ENCODE results near the gene PKN3. TPM values are rescaled to one million over a fixed set of nuclear protein-coding genes. Genes with fewer than 3 reads are reported as not detected.

Gene PKN3
- total and polyA plus RNA-seq, 2 of the 13 experiments (the other 11 are each of a cell fraction or from before 2014, with no cell fraction given) = 10.5 to 13.2 TPM

DNA sequence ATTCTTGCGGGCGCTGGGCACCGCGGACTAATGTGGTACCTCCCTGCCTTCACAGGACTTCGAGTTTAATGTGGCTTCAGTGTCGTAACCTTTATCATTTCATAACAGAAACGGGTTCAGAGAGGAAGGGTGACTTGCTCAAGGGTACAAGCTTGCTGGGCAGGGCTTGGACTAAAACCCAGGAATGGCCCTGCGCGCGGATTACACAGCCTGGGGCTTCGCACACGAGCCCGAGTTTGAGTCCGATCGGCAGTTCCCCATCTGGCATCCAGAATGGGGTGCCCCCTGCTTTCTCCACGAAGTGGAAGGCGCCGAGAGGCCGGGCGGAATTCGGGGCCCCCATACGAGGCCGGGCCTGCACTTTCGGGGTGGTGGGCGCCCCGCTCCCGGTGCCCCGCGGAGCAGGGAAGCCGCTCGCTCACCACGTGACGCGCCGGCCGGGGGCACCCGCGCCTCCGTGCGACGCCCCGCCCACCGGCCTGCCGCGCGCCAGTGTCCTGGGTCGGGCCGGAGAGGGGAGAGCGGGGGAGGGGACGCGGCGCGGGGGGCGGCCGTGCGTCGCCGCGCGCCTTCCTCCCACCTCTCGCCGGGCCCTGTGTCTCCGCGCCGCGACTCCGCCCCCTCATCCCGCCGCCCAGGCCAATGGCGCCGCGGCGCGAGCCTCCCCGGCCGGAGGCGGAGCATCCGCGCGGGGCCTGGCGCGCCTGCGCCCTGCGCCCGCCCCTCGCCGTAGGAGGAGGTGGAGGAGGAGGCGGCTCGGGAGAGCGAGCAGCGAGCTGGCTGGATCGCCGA, 13.6 kb upstream of the PKN3 start, which contains the start of gene SET (continued):
- TF ChIP-seq, protein P1, sequence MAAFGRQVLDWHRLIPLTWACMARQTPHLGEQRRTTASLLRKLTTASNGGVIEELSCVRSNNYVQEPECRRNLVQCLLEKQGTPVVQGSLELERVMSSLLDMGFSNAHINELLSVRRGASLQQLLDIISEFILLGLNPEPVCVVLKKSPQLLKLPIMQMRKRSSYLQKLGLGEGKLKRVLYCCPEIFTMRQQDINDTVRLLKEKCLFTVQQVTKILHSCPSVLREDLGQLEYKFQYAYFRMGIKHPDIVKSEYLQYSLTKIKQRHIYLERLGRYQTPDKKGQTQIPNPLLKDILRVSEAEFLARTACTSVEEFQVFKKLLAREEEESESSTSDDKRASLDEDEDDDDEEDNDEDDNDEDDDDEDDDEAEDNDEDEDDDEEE (CRISPR knock-in tag; IDR thresholded peaks at IDR 0.05) = 0 out of 2 replicates have a peak, but pooled peaks have one; percentile 39
- TF ChIP-seq, protein P2, sequence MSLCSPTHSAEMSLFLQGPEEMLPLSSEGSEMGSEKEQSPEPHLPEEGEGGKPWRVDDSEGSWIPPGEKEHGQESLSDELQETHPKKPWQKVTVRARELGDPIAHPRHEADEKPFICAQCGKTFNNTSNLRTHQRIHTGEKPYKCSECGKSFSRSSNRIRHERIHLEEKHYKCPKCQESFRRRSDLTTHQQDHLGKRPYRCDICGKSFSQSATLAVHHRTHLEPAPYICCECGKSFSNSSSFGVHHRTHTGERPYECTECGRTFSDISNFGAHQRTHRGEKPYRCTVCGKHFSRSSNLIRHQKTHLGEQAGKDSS (CRISPR knock-in tag; IDR thresholded peaks at IDR 0.05; ENCODE audit: borderline replicate concordance, low read depth) = peak; percentile 67; the same call in 1 of the 2 replicates
- TF ChIP-seq ZNF546 (CRISPR knock-in tag; conservative IDR thresholded peaks at IDR 0.05) (no peak), ZNF563 (CRISPR knock-in tag; IDR thresholded peaks at IDR 0.05) (peak; percentile 74), KDM6A (CRISPR knock-in tag; IDR thresholded peaks at IDR 0.05; ENCODE audit: low read depth) (no peak), ZNF530 (CRISPR knock-in tag; IDR thresholded peaks at IDR 0.05; ENCODE audit: low read depth) (no peak), ISX (CRISPR knock-in tag; conservative IDR thresholded peaks at IDR 0.05) (no peak), IRX3 (CRISPR knock-in tag; IDR thresholded peaks at IDR 0.05; ENCODE audit: borderline replicate concordance, low read depth) (0 out of 2 replicates have a peak, but pooled peaks have one; percentile 56), ZNF136 (CRISPR knock-in tag; IDR thresholded peaks at IDR 0.05; ENCODE audit: low read depth) (no peak), ARNT2 (CRISPR knock-in tag; IDR thresholded peaks at IDR 0.05; ENCODE audit: low read depth) (0 out of 2 replicates have a peak, but pooled peaks have one; percentile 28), ZNF883 (CRISPR knock-in tag; IDR thresholded peaks at IDR 0.05; ENCODE audit: not compliant biosample characterization) (peak; percentile 77), SKI (IDR thresholded peaks at IDR 0.05; ENCODE audit: partially characterized antibody) (peak; percentile 72), ATM (IDR thresholded peaks at IDR 0.05; ENCODE audit: borderline replicate concordance) (no peak), RNF2 (conservative IDR thresholded peaks at IDR 0.05; ENCODE audit: low read depth) (peak; percentile 70; the same call in 1 of the 2 replicates)
- TF ChIP-seq, protein P3, sequence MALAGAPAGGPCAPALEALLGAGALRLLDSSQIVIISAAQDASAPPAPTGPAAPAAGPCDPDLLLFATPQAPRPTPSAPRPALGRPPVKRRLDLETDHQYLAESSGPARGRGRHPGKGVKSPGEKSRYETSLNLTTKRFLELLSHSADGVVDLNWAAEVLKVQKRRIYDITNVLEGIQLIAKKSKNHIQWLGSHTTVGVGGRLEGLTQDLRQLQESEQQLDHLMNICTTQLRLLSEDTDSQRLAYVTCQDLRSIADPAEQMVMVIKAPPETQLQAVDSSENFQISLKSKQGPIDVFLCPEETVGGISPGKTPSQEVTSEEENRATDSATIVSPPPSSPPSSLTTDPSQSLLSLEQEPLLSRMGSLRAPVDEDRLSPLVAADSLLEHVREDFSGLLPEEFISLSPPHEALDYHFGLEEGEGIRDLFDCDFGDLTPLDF (CRISPR knock-in tag; IDR thresholded peaks at IDR 0.05) = 0 out of 2 replicates have a peak, but pooled peaks have one; percentile 21
- TF ChIP-seq, protein P4, sequence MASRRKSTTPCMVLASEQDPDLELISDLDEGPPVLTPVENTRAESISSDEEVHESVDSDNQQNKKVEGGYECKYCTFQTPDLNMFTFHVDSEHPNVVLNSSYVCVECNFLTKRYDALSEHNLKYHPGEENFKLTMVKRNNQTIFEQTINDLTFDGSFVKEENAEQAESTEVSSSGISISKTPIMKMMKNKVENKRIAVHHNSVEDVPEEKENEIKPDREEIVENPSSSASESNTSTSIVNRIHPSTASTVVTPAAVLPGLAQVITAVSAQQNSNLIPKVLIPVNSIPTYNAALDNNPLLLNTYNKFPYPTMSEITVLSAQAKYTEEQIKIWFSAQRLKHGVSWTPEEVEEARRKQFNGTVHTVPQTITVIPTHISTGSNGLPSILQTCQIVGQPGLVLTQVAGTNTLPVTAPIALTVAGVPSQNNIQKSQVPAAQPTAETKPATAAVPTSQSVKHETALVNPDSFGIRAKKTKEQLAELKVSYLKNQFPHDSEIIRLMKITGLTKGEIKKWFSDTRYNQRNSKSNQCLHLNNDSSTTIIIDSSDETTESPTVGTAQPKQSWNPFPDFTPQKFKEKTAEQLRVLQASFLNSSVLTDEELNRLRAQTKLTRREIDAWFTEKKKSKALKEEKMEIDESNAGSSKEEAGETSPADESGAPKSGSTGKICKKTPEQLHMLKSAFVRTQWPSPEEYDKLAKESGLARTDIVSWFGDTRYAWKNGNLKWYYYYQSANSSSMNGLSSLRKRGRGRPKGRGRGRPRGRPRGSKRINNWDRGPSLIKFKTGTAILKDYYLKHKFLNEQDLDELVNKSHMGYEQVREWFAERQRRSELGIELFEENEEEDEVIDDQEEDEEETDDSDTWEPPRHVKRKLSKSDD (CRISPR knock-in tag; IDR thresholded peaks at IDR 0.05; ENCODE audit: low read depth) = no peak
- TF ChIP-seq, protein P5, sequence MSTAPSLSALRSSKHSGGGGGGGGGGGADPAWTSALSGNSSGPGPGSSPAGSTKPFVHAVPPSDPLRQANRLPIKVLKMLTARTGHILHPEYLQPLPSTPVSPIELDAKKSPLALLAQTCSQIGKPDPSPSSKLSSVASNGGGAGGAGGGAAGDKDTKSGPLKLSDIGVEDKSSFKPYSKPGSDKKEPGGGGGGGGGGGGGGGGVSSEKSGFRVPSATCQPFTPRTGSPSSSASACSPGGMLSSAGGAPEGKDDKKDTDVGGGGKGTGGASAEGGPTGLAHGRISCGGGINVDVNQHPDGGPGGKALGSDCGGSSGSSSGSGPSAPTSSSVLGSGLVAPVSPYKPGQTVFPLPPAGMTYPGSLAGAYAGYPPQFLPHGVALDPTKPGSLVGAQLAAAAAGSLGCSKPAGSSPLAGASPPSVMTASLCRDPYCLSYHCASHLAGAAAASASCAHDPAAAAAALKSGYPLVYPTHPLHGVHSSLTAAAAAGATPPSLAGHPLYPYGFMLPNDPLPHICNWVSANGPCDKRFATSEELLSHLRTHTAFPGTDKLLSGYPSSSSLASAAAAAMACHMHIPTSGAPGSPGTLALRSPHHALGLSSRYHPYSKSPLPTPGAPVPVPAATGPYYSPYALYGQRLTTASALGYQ (CRISPR knock-in tag; IDR thresholded peaks at IDR 0.05) = no peak
- TF ChIP-seq, protein P6, sequence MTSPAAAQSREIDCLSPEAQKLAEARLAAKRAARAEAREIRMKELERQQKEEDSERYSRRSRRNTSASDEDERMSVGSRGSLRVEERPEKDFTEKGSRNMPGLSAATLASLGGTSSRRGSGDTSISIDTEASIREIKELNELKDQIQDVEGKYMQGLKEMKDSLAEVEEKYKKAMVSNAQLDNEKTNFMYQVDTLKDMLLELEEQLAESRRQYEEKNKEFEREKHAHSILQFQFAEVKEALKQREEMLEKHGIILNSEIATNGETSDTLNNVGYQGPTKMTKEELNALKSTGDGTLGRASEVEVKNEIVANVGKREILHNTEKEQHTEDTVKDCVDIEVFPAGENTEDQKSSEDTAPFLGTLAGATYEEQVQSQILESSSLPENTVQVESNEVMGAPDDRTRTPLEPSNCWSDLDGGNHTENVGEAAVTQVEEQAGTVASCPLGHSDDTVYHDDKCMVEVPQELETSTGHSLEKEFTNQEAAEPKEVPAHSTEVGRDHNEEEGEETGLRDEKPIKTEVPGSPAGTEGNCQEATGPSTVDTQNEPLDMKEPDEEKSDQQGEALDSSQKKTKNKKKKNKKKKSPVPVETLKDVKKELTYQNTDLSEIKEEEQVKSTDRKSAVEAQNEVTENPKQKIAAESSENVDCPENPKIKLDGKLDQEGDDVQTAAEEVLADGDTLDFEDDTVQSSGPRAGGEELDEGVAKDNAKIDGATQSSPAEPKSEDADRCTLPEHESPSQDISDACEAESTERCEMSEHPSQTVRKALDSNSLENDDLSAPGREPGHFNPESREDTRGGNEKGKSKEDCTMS (CRISPR knock-in tag; conservative IDR thresholded peaks at IDR 0.05) = no peak
